ENCODE measurements around the gene CES4A.

DNA sequence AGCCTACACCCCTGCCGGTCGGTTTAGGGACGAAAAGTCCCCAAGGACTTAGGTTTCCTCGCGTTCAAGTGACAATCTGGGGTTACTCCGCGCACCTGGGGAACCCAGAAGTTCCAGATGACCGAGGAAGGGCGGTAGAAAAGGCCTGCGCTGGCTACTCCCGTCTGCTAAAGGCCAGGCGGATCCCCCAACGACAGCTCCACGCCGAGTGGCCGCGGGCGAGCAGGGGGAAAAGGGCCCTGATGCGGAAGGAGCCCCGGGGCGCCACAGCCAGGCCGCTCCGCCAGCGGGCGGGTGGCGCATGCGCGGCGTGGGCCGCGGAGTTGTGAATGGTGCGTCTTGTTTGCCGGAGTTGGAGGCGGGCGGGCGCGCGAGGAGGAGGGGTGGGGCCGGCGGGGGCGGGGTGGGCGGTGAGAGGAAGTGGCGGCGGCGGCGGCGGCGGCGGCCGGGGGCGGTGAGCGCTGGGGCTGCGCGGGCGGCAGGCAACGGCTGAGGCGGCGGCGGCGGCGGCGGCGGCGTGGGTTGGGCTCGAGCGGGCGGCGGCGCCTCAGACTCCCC lies 40.4 kb downstream of the CES4A start, which contains the start of gene CBFB:
- TF ChIP-seq, protein P1, sequence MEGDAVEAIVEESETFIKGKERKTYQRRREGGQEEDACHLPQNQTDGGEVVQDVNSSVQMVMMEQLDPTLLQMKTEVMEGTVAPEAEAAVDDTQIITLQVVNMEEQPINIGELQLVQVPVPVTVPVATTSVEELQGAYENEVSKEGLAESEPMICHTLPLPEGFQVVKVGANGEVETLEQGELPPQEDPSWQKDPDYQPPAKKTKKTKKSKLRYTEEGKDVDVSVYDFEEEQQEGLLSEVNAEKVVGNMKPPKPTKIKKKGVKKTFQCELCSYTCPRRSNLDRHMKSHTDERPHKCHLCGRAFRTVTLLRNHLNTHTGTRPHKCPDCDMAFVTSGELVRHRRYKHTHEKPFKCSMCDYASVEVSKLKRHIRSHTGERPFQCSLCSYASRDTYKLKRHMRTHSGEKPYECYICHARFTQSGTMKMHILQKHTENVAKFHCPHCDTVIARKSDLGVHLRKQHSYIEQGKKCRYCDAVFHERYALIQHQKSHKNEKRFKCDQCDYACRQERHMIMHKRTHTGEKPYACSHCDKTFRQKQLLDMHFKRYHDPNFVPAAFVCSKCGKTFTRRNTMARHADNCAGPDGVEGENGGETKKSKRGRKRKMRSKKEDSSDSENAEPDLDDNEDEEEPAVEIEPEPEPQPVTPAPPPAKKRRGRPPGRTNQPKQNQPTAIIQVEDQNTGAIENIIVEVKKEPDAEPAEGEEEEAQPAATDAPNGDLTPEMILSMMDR (IDR thresholded peaks at IDR 0.05) = peak; percentile 25
- TF ChIP-seq EZH2 (IDR thresholded peaks at IDR 0.05) = peak; percentile 14
